Measurements from ENCODE around the gene DCDC2C. TPM values are rescaled to one million over a fixed set of nuclear protein-coding genes. Genes with fewer than 3 reads are reported as not detected.

DCDC2C gene
- total RNA-seq, 2 donors from 2014 or later: 5.9 TPM; not detected in 1

- TF ChIP-seq POLR2A (IDR thresholded peaks at IDR 0.05) (no peak), POLR2AphosphoS5 (IDR thresholded peaks at IDR 0.05) (no peak)
- TF ChIP-seq, protein P1, sequence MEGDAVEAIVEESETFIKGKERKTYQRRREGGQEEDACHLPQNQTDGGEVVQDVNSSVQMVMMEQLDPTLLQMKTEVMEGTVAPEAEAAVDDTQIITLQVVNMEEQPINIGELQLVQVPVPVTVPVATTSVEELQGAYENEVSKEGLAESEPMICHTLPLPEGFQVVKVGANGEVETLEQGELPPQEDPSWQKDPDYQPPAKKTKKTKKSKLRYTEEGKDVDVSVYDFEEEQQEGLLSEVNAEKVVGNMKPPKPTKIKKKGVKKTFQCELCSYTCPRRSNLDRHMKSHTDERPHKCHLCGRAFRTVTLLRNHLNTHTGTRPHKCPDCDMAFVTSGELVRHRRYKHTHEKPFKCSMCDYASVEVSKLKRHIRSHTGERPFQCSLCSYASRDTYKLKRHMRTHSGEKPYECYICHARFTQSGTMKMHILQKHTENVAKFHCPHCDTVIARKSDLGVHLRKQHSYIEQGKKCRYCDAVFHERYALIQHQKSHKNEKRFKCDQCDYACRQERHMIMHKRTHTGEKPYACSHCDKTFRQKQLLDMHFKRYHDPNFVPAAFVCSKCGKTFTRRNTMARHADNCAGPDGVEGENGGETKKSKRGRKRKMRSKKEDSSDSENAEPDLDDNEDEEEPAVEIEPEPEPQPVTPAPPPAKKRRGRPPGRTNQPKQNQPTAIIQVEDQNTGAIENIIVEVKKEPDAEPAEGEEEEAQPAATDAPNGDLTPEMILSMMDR (IDR thresholded peaks at IDR 0.05): no peak
- Histone ChIP-seq H3K4me1 (replicated peaks) (no peaks in the 10 kb centered on the region), H3K36me3 (no peaks in the 10 kb centered on the region), H3K27me3 (replicated peaks; ENCODE audit: insufficient read depth) (peaks cover 6% of the 10 kb centered on the region), H3K9me3 (no peaks in the 10 kb centered on the region), H3K4me3 (no peak overlapping the region), H3K27ac (no peak overlapping the region)
- intact Hi-C loops (cut with DNase I): no loop called here
- no peak for DNase-seq (ENCODE audit: low spot score)
- WGBS: 23% methylated on average over 4 of the region's 4 CpGs
Measured at GRCh38 chr2:3708576-3708975, 5.2 kb downstream of the DCDC2C start.

GRCh38 chr2:3709225-3709624, 5.8 kb downstream of the DCDC2C start:
- Histone ChIP-seq H3K4me1 (replicated peaks) (no peaks in the 10 kb centered on the region), H3K9me3 (no peaks in the 10 kb centered on the region), H3K27ac (no peak overlapping the region), H3K27me3 (replicated peaks; ENCODE audit: insufficient read depth) (no peaks in the 10 kb centered on the region), H3K4me3 (no peak overlapping the region), H3K36me3 (no peaks in the 10 kb centered on the region)
- no peak for DNase-seq (ENCODE audit: low spot score)
- TF ChIP-seq POLR2AphosphoS5 (IDR thresholded peaks at IDR 0.05) (no peak), POLR2A (IDR thresholded peaks at IDR 0.05) (no peak)
- TF ChIP-seq, protein P1 (IDR thresholded peaks at IDR 0.05): no peak
- intact Hi-C loops (cut with DNase I): no loop called here
- WGBS: 39% methylated on average over 6 of the region's 6 CpGs

- Histone ChIP-seq H3K4me3 (no peak overlapping the region), H3K27ac (no peak overlapping the region), H3K9me3 (no peaks in the 10 kb centered on the region), H3K27me3 (replicated peaks; ENCODE audit: insufficient read depth) (no peaks in the 10 kb centered on the region), H3K36me3 (no peaks in the 10 kb centered on the region), H3K4me1 (replicated peaks) (no peaks in the 10 kb centered on the region)
- intact Hi-C loops (cut with DNase I): no loop called here
- DNase-seq (ENCODE audit: low spot score): no peak
- no peak for TF ChIP-seq POLR2AphosphoS5 (IDR thresholded peaks at IDR 0.05)
- TF ChIP-seq, protein P1 (IDR thresholded peaks at IDR 0.05): no peak
- no peak for TF ChIP-seq POLR2A (IDR thresholded peaks at IDR 0.05)
- WGBS: 29% methylated on average over 3 of the region's 3 CpGs
Measured at GRCh38 chr2:3712424-3712823, 9.0 kb downstream of the DCDC2C start.

GRCh38 chr2:3712831-3713503, 9.6 kb downstream of the DCDC2C start:
- no peak overlapping the region for H3K27ac ChIP-seq

More at GRCh38 chr2:3712831-3713503, 9.6 kb downstream of the DCDC2C start:
- intact Hi-C loops (cut with DNase I): no loop called here
- DNase-seq (ENCODE audit: low spot score): no peak
- H3K9me3 ChIP-seq: no peaks in the 10 kb centered on the region
- TF ChIP-seq, protein P1 (IDR thresholded peaks at IDR 0.05): no peak
- TF ChIP-seq POLR2AphosphoS5 (IDR thresholded peaks at IDR 0.05) (no peak), POLR2A (IDR thresholded peaks at IDR 0.05) (no peak)
- no peaks in the 10 kb centered on the region for H3K4me1 ChIP-seq (replicated peaks)
- 66% methylated on average over 10 of the region's 10 CpGs for WGBS
- no peak overlapping the region for H3K4me3 ChIP-seq
- H3K27me3 ChIP-seq (replicated peaks; ENCODE audit: insufficient read depth): no peaks in the 10 kb centered on the region
- H3K36me3 ChIP-seq: no peaks in the 10 kb centered on the region

Data from prostate gland (tissue), 2 donors.